Activated CD4-positive, alpha-beta T cell treated with anti-CD3 and anti-CD28 coated beads, Interleukin-2, amount 10 ng/mL, durations not matched to agents 7 days and 5 days (primary cell): ENCODE measurements around the gene ELP4. TPM values are rescaled to one million over a fixed set of nuclear protein-coding genes. Genes with fewer than 3 reads are reported as not detected.

ENCODE experiments used
- CTCF ChIA-PET: fragments of 350-600 bp; sonication (Branson Sonifier 250); formaldehyde crosslinking; loops from one replicate; lab custom pipeline; 2021; ENCODE audit warnings: antibody characterized with exemption; lab: Charles Lee
- POLR2A ChIA-PET: fragments of 350-600 bp; sonication (Branson Sonifier 250); formaldehyde crosslinking; loops from one replicate; lab custom pipeline; 2021; ENCODE audit warnings: antibody characterized with exemption; lab: Charles Lee
- DNase-seq: peaks from one replicate; pipeline ENCODE4 v3.0.0-alpha.2; 2020
- H3K27ac Mint-ChIP-seq: one replicate; pipeline ENCODE4 v1.8.0; 2021; ENCODE audit warnings: mild to moderate bottlenecking, moderate library complexity, mixed read lengths
- H3K27me3 Mint-ChIP-seq: one replicate; pipeline ENCODE4 v1.8.0; 2021; ENCODE audit warnings: mixed read lengths
- H3K36me3 Mint-ChIP-seq: one replicate; pipeline ENCODE4 v1.8.0; 2021; ENCODE audit warnings: low read depth, mixed read lengths
- H3K4me1 Mint-ChIP-seq: one replicate; pipeline ENCODE4 v1.8.0; 2021; ENCODE audit warnings: mixed read lengths
- H3K4me3 Mint-ChIP-seq: one replicate; pipeline ENCODE4 v1.8.0; 2021; ENCODE audit warnings: mild to moderate bottlenecking, moderate library complexity, mixed read lengths
- H3K9me3 Mint-ChIP-seq: one replicate; pipeline ENCODE4 v1.8.0; 2021; ENCODE audit warnings: mixed read lengths
- total RNA-seq, 2 experiments: library from RNA; stranded (reverse); gene quantifications; one replicate each; pipeline ENCODE4 v1.2.3, GENCODE V29; 2021

ELP4 gene
- total RNA-seq, 2 experiments from 2014 or later: 22.9 to 26.7 TPM

DNA sequence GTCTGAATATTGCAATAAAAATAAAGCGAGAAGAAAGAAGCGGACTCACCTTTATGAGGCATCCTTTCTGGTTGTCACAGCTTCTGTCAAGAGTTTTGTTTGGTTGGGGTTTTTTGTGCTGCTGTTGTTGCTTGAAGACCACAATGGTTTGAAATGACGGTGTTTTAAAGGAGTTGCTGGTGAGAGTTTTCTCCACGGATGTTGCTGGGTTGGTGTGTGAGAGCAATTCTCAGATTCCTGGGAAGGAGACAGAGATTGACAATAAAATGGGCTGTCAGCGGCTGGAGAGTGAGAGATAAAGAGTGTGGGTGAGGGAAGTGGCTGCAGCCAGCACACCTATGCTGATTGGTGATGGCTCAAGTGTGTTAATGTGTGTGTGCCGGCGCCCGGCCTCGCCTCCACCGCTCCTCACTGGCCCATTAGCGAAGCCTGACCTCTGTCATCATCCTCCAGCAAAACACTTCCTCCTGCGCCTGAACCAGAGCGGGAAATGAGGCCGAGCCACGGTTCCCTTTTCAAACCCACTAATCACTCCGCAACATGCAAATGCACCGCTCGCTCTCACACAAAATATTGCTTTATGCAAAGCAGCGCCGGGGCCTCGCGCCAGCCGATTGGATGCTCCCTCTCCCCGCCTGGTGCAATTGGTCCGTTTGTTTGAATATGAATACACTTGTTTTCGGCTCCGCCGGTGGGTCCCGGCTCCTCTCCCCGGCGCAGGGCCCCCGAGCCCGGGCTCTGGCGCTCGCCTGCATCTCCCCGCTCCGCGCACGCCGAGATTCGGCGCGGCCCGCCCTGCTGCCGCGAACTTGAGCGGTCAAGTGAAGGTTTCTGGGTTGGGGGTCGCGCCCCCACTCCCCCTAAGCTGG is 301.4 kb downstream of the ELP4 start, which contains the start of gene PAX6:
Gene PAX6, minus strand, starts transcription at position 544 of the 869 bp plus-strand sequence. CDS start 4,911 bp downstream, outside the sequence.
- no peak for DNase-seq
- ChIA-PET POLR2A (no interaction called here), CTCF (interaction anchor here (1.4 kb wide), 1 partner anchor 10 kb away, joined by 3 read pairs; no protein-coding TSS in a partner anchor)
- Mint-ChIP-seq H3K27me3 (peaks cover 77% of the 10 kb centered on the region), H3K27ac (peak within 1 kb of the TSS; percentile 77), H3K9me3 (no peaks in the 10 kb centered on the region), H3K4me3 (peak within 1 kb of the TSS; percentile 56), H3K36me3 (peaks cover 6% of the 10 kb centered on the region), H3K4me1 (peaks cover 25% of the 10 kb centered on the region)

DNA sequence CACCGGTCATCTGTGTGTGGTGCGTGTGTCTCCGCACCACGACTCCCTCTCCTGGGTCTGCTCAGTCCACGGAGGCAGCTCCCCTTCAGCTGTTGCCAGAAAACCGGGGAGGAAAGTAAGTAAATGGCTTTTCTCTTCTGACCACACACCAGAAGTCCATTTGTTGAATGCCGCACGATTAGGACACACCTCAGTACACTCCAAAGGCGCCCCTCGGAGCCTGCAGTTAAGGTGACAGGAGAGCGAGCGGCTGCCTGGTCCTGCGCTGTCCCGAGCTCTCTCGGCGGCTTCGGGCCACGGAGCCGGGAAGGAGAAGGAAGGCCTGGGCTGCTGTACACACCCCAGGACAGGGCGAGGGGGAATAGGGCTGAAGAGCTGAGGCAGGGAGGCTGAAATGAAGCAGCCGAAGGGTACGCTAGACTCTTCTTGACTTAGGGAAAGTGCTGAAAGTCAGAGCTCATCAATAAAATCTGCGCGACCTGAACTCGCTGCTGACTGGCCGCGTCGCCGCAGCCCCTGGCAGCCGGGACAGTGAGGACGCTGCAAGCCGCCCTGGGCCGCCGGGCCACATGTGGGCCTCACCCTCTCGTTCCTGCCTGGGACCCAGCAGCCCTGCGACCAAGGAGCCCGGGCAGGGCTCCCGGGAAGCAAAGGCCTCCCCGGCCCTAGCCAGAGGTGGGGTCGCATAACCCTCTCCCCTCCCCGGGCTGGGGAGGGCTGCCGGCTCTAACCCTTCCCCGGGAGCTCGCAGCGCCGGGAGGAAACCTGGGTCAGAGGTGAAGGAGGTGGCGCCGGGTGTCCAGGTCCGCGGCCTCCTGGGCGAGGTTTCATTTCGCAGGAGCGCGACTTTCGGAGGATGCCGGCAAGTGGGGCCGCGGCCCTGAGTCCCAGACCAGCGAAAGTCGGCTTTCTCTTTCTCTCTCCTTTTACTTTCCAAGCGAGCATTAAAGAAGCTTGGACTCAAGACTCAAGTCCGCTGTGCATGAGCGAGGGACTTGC is 303.1 kb downstream of the ELP4 start:
- Mint-ChIP-seq H3K36me3 (peaks cover 3% of the 10 kb centered on the region), H3K4me1 (peaks cover 29% of the 10 kb centered on the region), H3K9me3 (no peaks in the 10 kb centered on the region), H3K4me3 (no peak overlapping the region), H3K27ac (no peak overlapping the region), H3K27me3 (peaks cover 73% of the 10 kb centered on the region)
- no peak for DNase-seq
- CTCF ChIA-PET: interaction anchor here (0.6 to 2.2 kb wide), 2 partner anchors 11 to 27 kb away, joined by 3 to 6 read pairs; no protein-coding TSS in a partner anchor
- POLR2A ChIA-PET: no interaction called here

DNA sequence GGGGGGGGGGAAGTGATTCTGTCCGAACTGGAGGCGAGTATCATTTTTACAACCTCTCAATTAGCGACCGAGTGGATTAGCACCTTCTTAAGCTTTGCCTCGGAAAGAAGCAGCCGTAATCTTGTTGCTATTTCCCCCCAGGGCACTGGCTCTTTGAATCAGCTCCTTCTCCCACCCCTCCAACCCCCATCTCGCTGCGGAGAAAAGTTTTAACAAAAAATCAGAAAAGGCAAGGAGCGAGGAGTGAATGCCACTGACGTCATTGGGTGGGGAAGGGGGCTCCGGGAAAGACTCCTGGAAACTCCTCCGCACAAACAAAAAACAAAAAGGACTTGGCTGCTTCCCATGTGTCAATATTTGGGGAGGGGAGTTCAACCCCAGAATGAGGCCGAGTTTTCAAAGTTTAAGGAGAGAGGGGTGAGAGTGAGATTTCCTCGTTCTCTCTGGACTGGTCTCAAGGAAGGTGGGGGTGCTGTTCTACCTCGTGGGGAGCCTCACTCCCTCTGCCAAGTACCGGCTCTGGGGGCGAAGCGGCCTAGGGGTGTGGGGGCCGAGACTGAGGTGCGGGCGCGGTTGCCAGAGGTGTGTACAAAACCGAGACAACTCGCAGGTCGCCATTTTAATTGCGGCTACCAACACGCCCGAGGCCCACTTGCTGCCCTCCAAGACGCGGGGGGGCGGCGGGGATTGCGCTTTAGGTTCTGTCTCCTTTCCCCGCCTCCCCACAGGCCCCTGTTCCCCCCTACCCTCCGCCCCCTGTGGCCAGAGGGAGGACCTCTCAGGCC is 304.0 kb downstream of the ELP4 start:
- Mint-ChIP-seq H3K4me3 (no peak overlapping the region), H3K27ac (peak overlapping the region; percentile 79), H3K27me3 (peaks cover 69% of the 10 kb centered on the region), H3K9me3 (no peaks in the 10 kb centered on the region), H3K4me1 (peaks cover 29% of the 10 kb centered on the region), H3K36me3 (peaks cover 3% of the 10 kb centered on the region)
- CTCF ChIA-PET: interaction anchor here (0.6 to 2.2 kb wide), 3 partner anchors 10 to 213 kb away, joined by 3 to 6 read pairs (median 4); no protein-coding TSS in a partner anchor
- DNase-seq: no peak
- POLR2A ChIA-PET: no interaction called here

DNA sequence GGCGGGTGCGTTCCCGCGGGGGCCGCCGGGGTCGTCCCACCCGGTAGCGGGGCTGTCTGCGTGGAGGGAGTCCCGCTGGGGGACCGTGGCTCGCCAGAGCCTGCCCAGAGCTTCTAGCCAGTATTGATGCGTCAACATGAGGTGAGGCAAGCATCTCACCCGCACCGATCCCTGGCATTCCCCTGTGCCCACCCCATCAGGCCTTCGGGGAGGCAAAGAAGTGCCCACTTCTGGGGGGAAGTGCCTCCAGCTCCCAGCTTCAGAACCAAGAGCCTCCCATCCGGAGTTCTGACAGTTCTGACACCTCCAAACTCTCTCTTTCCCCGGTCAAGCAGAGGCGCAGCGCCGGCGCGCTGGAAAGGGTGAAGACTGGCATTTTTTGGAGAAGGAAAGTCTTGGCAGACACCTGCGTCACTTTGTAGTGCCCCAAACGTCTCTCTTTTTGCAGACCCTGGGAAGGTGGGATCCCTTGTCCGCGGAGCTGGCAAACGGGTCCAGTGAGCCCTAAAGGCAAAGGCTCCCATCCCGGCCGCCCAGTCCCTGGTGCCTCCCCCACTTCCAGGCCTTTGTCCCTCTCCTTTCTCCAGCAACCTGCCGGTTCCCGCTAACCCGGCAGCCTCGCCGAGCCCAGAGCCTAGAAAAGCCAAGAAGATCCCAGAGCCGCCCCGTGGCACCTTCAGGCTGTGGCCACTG is 304.8 kb downstream of the ELP4 start:
- no peak for DNase-seq
- ChIA-PET CTCF (interaction anchor here (0.6 to 2.2 kb wide), 3 partner anchors 9 to 214 kb away, joined by 3 to 6 read pairs (median 4); no protein-coding TSS in a partner anchor), POLR2A (no interaction called here)
- H3K9me3 Mint-ChIP-seq: no peaks in the 10 kb centered on the region
- H3K4me1 Mint-ChIP-seq: peaks cover 28% of the 10 kb centered on the region
- peaks cover 67% of the 10 kb centered on the region for H3K27me3 Mint-ChIP-seq
- no peak overlapping the region for H3K4me3 Mint-ChIP-seq
- H3K27ac Mint-ChIP-seq: no peak overlapping the region
- H3K36me3 Mint-ChIP-seq: peaks cover 3% of the 10 kb centered on the region

- Mint-ChIP-seq H3K4me3 (no peak overlapping the region), H3K4me1 (peaks cover 20% of the 10 kb centered on the region), H3K27ac (peak overlapping the region; percentile 31), H3K27me3 (peaks cover 71% of the 10 kb centered on the region), H3K36me3 (peaks cover under 1% of the 10 kb centered on the region), H3K9me3 (no peaks in the 10 kb centered on the region)
- ChIA-PET CTCF (interaction anchor here (1.0 kb wide), 1 partner anchor 11 kb away, joined by 5 read pairs; no protein-coding TSS in a partner anchor), POLR2A (no interaction called here)
- DNase-seq: no peak
These were observed 306.3 kb downstream of the ELP4 start for GRCh38 chr11:31815711-31816467.

- ChIA-PET CTCF (interaction anchor here (1.0 to 2.8 kb wide), 2 partner anchors 7 to 11 kb away, joined by 5 to 6 read pairs; no protein-coding TSS in a partner anchor), POLR2A (no interaction called here)
- H3K9me3 Mint-ChIP-seq: no peaks in the 10 kb centered on the region
- DNase-seq: no peak
- no peak overlapping the region for H3K4me3 Mint-ChIP-seq
- peak overlapping the region; percentile 31 for H3K27ac Mint-ChIP-seq
- peaks cover 17% of the 10 kb centered on the region for H3K4me1 Mint-ChIP-seq
- peaks cover 73% of the 10 kb centered on the region for H3K27me3 Mint-ChIP-seq
- H3K36me3 Mint-ChIP-seq: peaks cover 2% of the 10 kb centered on the region
These were observed 307.0 kb downstream of the ELP4 start for GRCh38 chr11:31816468-31817053.

GRCh38 chr11:31817054-31817620 is 307.6 kb downstream of the ELP4 start:
- Mint-ChIP-seq H3K27ac (peak overlapping the region; percentile 52), H3K4me3 (peak overlapping the region; percentile 56), H3K27me3 (peaks cover 74% of the 10 kb centered on the region), H3K9me3 (no peaks in the 10 kb centered on the region), H3K36me3 (peaks cover 3% of the 10 kb centered on the region), H3K4me1 (peaks cover 15% of the 10 kb centered on the region)
- no peak for DNase-seq
- CTCF ChIA-PET: interaction anchor here (1.0 to 2.8 kb wide), 2 partner anchors 8 to 12 kb away, joined by 5 to 6 read pairs; no protein-coding TSS in a partner anchor
- POLR2A ChIA-PET: no interaction called here

DNA sequence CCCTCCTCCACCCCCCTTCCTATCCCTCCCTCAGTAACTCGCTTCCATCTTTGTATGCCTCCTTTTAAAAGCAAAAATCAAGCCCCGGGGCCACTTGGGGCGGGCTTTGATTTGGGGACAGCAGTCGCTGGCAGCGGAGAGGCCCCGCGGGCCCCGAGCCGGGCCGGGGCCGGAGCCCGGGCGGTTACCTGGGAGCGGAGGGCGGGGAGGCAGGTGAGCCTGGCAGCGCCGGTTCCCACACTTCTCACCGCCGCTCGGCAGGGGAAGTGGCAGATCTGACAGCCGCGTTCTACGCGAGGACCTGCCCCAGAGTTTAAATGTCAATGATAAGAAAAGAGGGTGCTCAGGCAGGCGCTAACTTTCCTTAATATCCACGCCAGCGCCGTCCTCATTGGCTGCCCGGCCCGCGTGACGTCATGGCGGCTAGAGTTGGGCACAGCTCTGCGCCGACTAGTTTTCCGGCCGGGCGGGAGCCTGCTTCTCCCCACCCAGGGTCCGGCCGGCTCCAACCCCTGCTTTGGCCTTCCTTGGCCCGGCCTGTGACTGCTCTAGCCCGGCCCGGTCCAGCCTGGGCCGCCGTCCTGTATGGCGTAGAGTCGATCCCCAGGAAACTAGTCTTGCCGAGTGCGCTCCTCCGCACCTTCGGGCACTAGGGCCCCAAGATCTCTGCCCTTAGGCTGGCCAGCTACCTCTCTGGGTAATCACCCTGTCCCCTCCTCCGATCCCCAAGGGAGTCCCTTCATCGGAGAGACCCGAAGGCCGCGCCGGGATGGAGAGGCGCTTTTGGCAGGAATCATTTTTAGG is 308.3 kb downstream of the ELP4 start:
- Mint-ChIP-seq H3K27ac (no peak overlapping the region), H3K27me3 (peaks cover 76% of the 10 kb centered on the region), H3K36me3 (peaks cover 3% of the 10 kb centered on the region), H3K4me3 (peak overlapping the region; percentile 56), H3K9me3 (no peaks in the 10 kb centered on the region), H3K4me1 (peaks cover 10% of the 10 kb centered on the region)
- ChIA-PET POLR2A (no interaction called here), CTCF (interaction anchor here (0.6 to 2.8 kb wide), 2 partner anchors 8 to 10 kb away, joined by 3 to 6 read pairs; no protein-coding TSS in a partner anchor)
- DNase-seq: no peak

DNA sequence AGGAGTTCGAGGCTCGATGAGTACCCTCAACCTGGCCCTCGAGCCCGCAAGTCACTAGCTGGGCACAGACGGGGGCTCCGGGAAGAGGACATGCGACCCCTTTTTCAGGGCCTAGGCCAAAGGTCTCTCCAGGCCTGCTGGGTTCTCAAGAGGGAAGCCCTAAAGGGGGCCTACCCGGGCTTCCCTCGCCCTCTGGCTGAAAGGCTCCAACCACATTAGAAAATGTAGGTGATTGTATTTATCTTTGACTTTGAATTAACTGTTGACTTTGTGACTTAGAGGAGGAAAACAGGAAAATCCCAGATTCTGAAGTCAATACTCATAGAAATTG is 308.8 kb downstream of the ELP4 start:
- H3K9me3 Mint-ChIP-seq: no peaks in the 10 kb centered on the region
- peak overlapping the region; percentile 16 for H3K4me3 Mint-ChIP-seq
- peaks cover 8% of the 10 kb centered on the region for H3K4me1 Mint-ChIP-seq
- no peak for DNase-seq
- peaks cover 80% of the 10 kb centered on the region for H3K27me3 Mint-ChIP-seq
- POLR2A ChIA-PET: no interaction called here
- CTCF ChIA-PET: interaction anchor here (0.6 to 2.8 kb wide), 2 partner anchors 9 to 10 kb away, joined by 3 to 6 read pairs; no protein-coding TSS in a partner anchor
- peaks cover 3% of the 10 kb centered on the region for H3K36me3 Mint-ChIP-seq
- peak overlapping the region; percentile 25 for H3K27ac Mint-ChIP-seq
